ENCODE results near the gene ABLIM1.

ABLIM1 gene

GRCh38 chr10:114396464-114396863, 261.6 kb downstream of the ABLIM1 start:
- Histone ChIP-seq H3K14ac (ENCODE audit: low read length in 2 of 2) (no peak overlapping the region), H2BK120ac (ENCODE audit: low read depth, low read length) (no peak overlapping the region), H3K36me3 (ENCODE audit: control insufficient read depth in 1 of 2, insufficient read depth in 2 of 2, low read depth in 1 of 2, low read length in 2 of 2) (no peaks in the 10 kb centered on the region), H2BK5ac (ENCODE audit: low read depth, low read length, poor library complexity, severe bottlenecking) (no peak overlapping the region), H2BK15ac (ENCODE audit: low read depth, poor library complexity, severe bottlenecking) (no peak overlapping the region), H3K9ac (ENCODE audit: low read length) (no peak overlapping the region), H3K27ac (ENCODE audit: low read length, poor library complexity, severe bottlenecking) (no peak overlapping the region), H3K9me3 (ENCODE audit: control insufficient read depth, low read length) (no peaks in the 10 kb centered on the region), H4K8ac (ENCODE audit: low read length) (no peak overlapping the region), H3K4me2 (ENCODE audit: low read length, poor library complexity, severe bottlenecking) (no peak overlapping the region), H3K4me3 (ENCODE audit: insufficient read depth in 1 of 2, low read depth in 1 of 2, low read length in 2 of 2) (peak overlapping the region in 1 of 2 experiments; percentile 68), H3K4me1 (ENCODE audit: control insufficient read depth, insufficient read depth, low read depth, low read length) (peaks cover 10% of the 10 kb centered on the region), H4K91ac (ENCODE audit: low read length) (no peak overlapping the region), H3K27me3 (ENCODE audit: control insufficient read depth in 1 of 2, insufficient read depth in 1 of 2, low read length in 2 of 2) (peaks cover 14 to 53% of the 10 kb centered on the region in 2 experiments), H3K18ac (ENCODE audit: low read depth in 1 of 2, low read length in 2 of 2) (peak overlapping the region in 1 of 2 experiments; percentile 17), H3K79me1 (replicated peaks; ENCODE audit: low read length, poor library complexity, severe bottlenecking) (no peaks in the 10 kb centered on the region), H3K23ac (ENCODE audit: low read length in 2 of 2) (no peak overlapping the region), H3K4ac (ENCODE audit: low read depth in 1 of 2, low read length in 2 of 2) (peak overlapping the region in 1 of 2 experiments; percentile 28), H2AK5ac (ENCODE audit: low read length, severe bottlenecking) (no peak overlapping the region), H2BK12ac (ENCODE audit: low read length in 2 of 2) (peak overlapping the region in 1 of 2 experiments; percentile 70), H2AFZ (ENCODE audit: low read depth, low read length) (no peak overlapping the region)
- 94% methylated on average over 2 of the region's 2 CpGs for WGBS
- no peak for DNase-seq

- no peak for DNase-seq
- no peak overlapping the region for H3K4ac ChIP-seq (ENCODE audit: low read depth in 1 of 2, low read length in 2 of 2)
- peaks cover 10% of the 10 kb centered on the region for H3K4me1 ChIP-seq (ENCODE audit: control insufficient read depth, insufficient read depth, low read depth, low read length)
- H2BK12ac ChIP-seq (ENCODE audit: low read length in 2 of 2) = no peak overlapping the region
- H3K27ac ChIP-seq (ENCODE audit: low read length, poor library complexity, severe bottlenecking) = no peak overlapping the region
- H4K91ac ChIP-seq (ENCODE audit: low read length) = no peak overlapping the region
- H2AK5ac ChIP-seq (ENCODE audit: low read length, severe bottlenecking) = no peak overlapping the region
- H2BK120ac ChIP-seq (ENCODE audit: low read depth, low read length) = no peak overlapping the region
- no peak overlapping the region for H3K9ac ChIP-seq (ENCODE audit: low read length)
- H3K9me3 ChIP-seq (ENCODE audit: control insufficient read depth, low read length) = no peaks in the 10 kb centered on the region
- H4K8ac ChIP-seq (ENCODE audit: low read length) = no peak overlapping the region
- H3K18ac ChIP-seq (ENCODE audit: low read depth in 1 of 2, low read length in 2 of 2) = no peak overlapping the region
- no peak overlapping the region for H2AFZ ChIP-seq (ENCODE audit: low read depth, low read length)
- no peaks in the 10 kb centered on the region for H3K79me1 ChIP-seq (replicated peaks; ENCODE audit: low read length, poor library complexity, severe bottlenecking)
- no peak overlapping the region for H3K14ac ChIP-seq (ENCODE audit: low read length in 2 of 2)
- WGBS = 95% methylated on average over 4 of the region's 6 CpGs
- no peak overlapping the region for H2BK5ac ChIP-seq (ENCODE audit: low read depth, low read length, poor library complexity, severe bottlenecking)
- H3K4me2 ChIP-seq (ENCODE audit: low read length, poor library complexity, severe bottlenecking) = no peak overlapping the region
- H3K4me3 ChIP-seq (ENCODE audit: insufficient read depth in 1 of 2, low read depth in 1 of 2, low read length in 2 of 2) = no peak overlapping the region
- H2BK15ac ChIP-seq (ENCODE audit: low read depth, poor library complexity, severe bottlenecking) = no peak overlapping the region
- H3K23ac ChIP-seq (ENCODE audit: low read length in 2 of 2) = no peak overlapping the region
- no peaks in the 10 kb centered on the region for H3K36me3 ChIP-seq (ENCODE audit: control insufficient read depth in 1 of 2, insufficient read depth in 2 of 2, low read depth in 1 of 2, low read length in 2 of 2)
- H3K27me3 ChIP-seq (ENCODE audit: control insufficient read depth in 1 of 2, insufficient read depth in 1 of 2, low read length in 2 of 2) = peaks cover 14 to 55% of the 10 kb centered on the region in 2 experiments
Observed at GRCh38 chr10:114395366-114396022, 262.6 kb downstream of the ABLIM1 start.

- H2BK15ac ChIP-seq (ENCODE audit: low read depth, poor library complexity, severe bottlenecking) = no peak overlapping the region
- H3K4me3 ChIP-seq (ENCODE audit: insufficient read depth in 1 of 2, low read depth in 1 of 2, low read length in 2 of 2) = no peak overlapping the region
- no peak overlapping the region for H2AK5ac ChIP-seq (ENCODE audit: low read length, severe bottlenecking)
- H4K91ac ChIP-seq (ENCODE audit: low read length) = no peak overlapping the region
- WGBS = 83% methylated on average over 6 of the region's 6 CpGs
- H3K18ac ChIP-seq (ENCODE audit: low read depth in 1 of 2, low read length in 2 of 2) = peak overlapping the region in 1 of 2 experiments; percentile 63
- H3K79me1 ChIP-seq (replicated peaks; ENCODE audit: low read length, poor library complexity, severe bottlenecking) = no peaks in the 10 kb centered on the region
- no peak overlapping the region for H3K9ac ChIP-seq (ENCODE audit: low read length)
- H3K36me3 ChIP-seq (ENCODE audit: control insufficient read depth in 1 of 2, insufficient read depth in 2 of 2, low read depth in 1 of 2, low read length in 2 of 2) = no peaks in the 10 kb centered on the region
- peak overlapping the region in 1 of 2 experiments; percentile 58 for H3K14ac ChIP-seq (ENCODE audit: low read length in 2 of 2)
- H3K4me2 ChIP-seq (ENCODE audit: low read length, poor library complexity, severe bottlenecking) = no peak overlapping the region
- H3K23ac ChIP-seq (ENCODE audit: low read length in 2 of 2) = no peak overlapping the region
- H2BK5ac ChIP-seq (ENCODE audit: low read depth, low read length, poor library complexity, severe bottlenecking) = no peak overlapping the region
- H2BK120ac ChIP-seq (ENCODE audit: low read depth, low read length) = no peak overlapping the region
- no peak overlapping the region for H4K8ac ChIP-seq (ENCODE audit: low read length)
- no peak overlapping the region for H3K27ac ChIP-seq (ENCODE audit: low read length, poor library complexity, severe bottlenecking)
- H3K27me3 ChIP-seq (ENCODE audit: control insufficient read depth in 1 of 2, insufficient read depth in 1 of 2, low read length in 2 of 2) = peaks cover 6 to 52% of the 10 kb centered on the region in 2 experiments
- no peak overlapping the region for H2AFZ ChIP-seq (ENCODE audit: low read depth, low read length)
- peak overlapping the region in 1 of 2 experiments; percentile 43 for H2BK12ac ChIP-seq (ENCODE audit: low read length in 2 of 2)
- no peaks in the 10 kb centered on the region for H3K9me3 ChIP-seq (ENCODE audit: control insufficient read depth, low read length)
- H3K4me1 ChIP-seq (ENCODE audit: control insufficient read depth, insufficient read depth, low read depth, low read length) = peaks cover 10% of the 10 kb centered on the region
- H3K4ac ChIP-seq (ENCODE audit: low read depth in 1 of 2, low read length in 2 of 2) = peak overlapping the region in 1 of 2 experiments; percentile 7
- no peak for DNase-seq
Observed at GRCh38 chr10:114394531-114394930, 263.5 kb downstream of the ABLIM1 start.

GRCh38 chr10:114393886-114394285, 264.2 kb downstream of the ABLIM1 start:
- no peaks in the 10 kb centered on the region for H3K36me3 ChIP-seq (ENCODE audit: control insufficient read depth in 1 of 2, insufficient read depth in 2 of 2, low read depth in 1 of 2, low read length in 2 of 2)
- no peak overlapping the region for H2AFZ ChIP-seq (ENCODE audit: low read depth, low read length)
- H3K23ac ChIP-seq (ENCODE audit: low read length in 2 of 2) = no peak overlapping the region
- peak overlapping the region; percentile 28 for H4K91ac ChIP-seq (ENCODE audit: low read length)
- 75% methylated on average over 7 of the region's 7 CpGs for WGBS
- H3K79me1 ChIP-seq (replicated peaks; ENCODE audit: low read length, poor library complexity, severe bottlenecking) = no peaks in the 10 kb centered on the region
- DNase-seq = no peak
- H3K4me2 ChIP-seq (ENCODE audit: low read length, poor library complexity, severe bottlenecking) = no peak overlapping the region
- H2BK15ac ChIP-seq (ENCODE audit: low read depth, poor library complexity, severe bottlenecking) = peak overlapping the region; percentile 12
- peak overlapping the region; percentile 26 to 53 for H3K18ac ChIP-seq (ENCODE audit: low read depth in 1 of 2, low read length in 2 of 2)
- peak overlapping the region; percentile 26 to 57 for H3K4ac ChIP-seq (ENCODE audit: low read depth in 1 of 2, low read length in 2 of 2)
- H3K9me3 ChIP-seq (ENCODE audit: control insufficient read depth, low read length) = no peaks in the 10 kb centered on the region
- H2BK120ac ChIP-seq (ENCODE audit: low read depth, low read length) = no peak overlapping the region
- H3K9ac ChIP-seq (ENCODE audit: low read length) = no peak overlapping the region
- peak overlapping the region in 1 of 2 experiments; percentile 74 for H3K14ac ChIP-seq (ENCODE audit: low read length in 2 of 2)
- no peak overlapping the region for H3K4me3 ChIP-seq (ENCODE audit: insufficient read depth in 1 of 2, low read depth in 1 of 2, low read length in 2 of 2)
- peak overlapping the region in 1 of 2 experiments; percentile 47 for H2BK12ac ChIP-seq (ENCODE audit: low read length in 2 of 2)
- H3K27ac ChIP-seq (ENCODE audit: low read length, poor library complexity, severe bottlenecking) = no peak overlapping the region
- H2AK5ac ChIP-seq (ENCODE audit: low read length, severe bottlenecking) = no peak overlapping the region
- no peak overlapping the region for H2BK5ac ChIP-seq (ENCODE audit: low read depth, low read length, poor library complexity, severe bottlenecking)
- H4K8ac ChIP-seq (ENCODE audit: low read length) = peak overlapping the region; percentile 8
- H3K27me3 ChIP-seq (ENCODE audit: control insufficient read depth in 1 of 2, insufficient read depth in 1 of 2, low read length in 2 of 2) = peaks cover 4 to 50% of the 10 kb centered on the region in 2 experiments
- peaks cover 13% of the 10 kb centered on the region for H3K4me1 ChIP-seq (ENCODE audit: control insufficient read depth, insufficient read depth, low read depth, low read length)

All from mesenchymal stem cell (in vitro differentiated cells and primary cell).